ENCODE results near the gene ZNF408. TPM values are rescaled to one million over a fixed set of nuclear protein-coding genes. Genes with fewer than 3 reads are reported as not detected.
A peak's percentile ranks its signal among the peaks of the same experiment; 100 is the strongest.

The ZNF408 gene
- total and polyA plus RNA-seq, 12 donors: 2.2 to 13.8 (median 9.2) TPM

DNA sequence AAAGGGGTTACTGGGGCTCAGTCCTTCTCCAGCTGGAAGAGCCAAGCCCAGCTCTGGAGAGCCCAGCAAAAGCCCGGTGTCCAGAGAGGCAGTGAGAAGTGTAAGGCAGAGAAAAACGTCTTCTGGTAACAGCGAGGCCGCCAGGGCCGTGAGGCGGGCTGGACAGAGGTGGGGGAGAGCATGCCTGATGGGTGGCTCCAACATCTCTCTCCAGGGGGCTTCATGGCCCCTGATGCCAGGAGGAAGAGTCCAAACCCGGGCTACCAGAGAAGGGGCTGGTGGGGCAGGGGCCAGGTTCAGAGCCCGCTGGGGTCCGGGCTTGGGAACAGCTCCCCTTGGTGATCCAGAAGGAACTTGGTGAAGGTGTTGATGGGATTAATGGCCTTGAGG is 22.1 kb upstream of the ZNF408 start:
- Histone ChIP-seq H3K4me1 (replicated peaks in 1 of 2) (peaks cover 17 to 32% of the 10 kb centered on the region in 2 donors), H3K4me3 (no peak overlapping the region), H3K27me3 (no peaks in the 10 kb centered on the region), H3K9me3 (replicated peaks in 1 of 3) (no peaks in the 10 kb centered on the region), H3K27ac (peak overlapping the region in 1 of 5 donors; percentile 30), H3K36me3 (replicated peaks in 1 of 2) (peaks cover 0 to 59% of the 10 kb centered on the region in 2 donors)
- no peak for DNase-seq
- intact Hi-C loops (cut with DNase I): no loop called here
- TF ChIP-seq POLR2A (IDR thresholded peaks at IDR 0.05): no peak
- no peak for TF ChIP-seq CTCF (IDR thresholded peaks at IDR 0.05)
- 71 to 94% (median 90%) methylated on average over 4 to 9 of the region's 9 CpGs for WGBS, 4 donors

GRCh38 chr11:46679241-46680163 is 21.3 kb upstream of the ZNF408 start:
- Histone ChIP-seq H3K36me3 (replicated peaks in 1 of 2) (peaks cover 0 to 56% of the 10 kb centered on the region in 2 donors), H3K27me3 (no peaks in the 10 kb centered on the region), H3K4me3 (no peak overlapping the region), H3K9me3 (replicated peaks in 1 of 3) (no peaks in the 10 kb centered on the region), H3K27ac (no peak overlapping the region), H3K4me1 (replicated peaks in 1 of 2) (peaks cover 17 to 28% of the 10 kb centered on the region in 2 donors)
- TF ChIP-seq POLR2A (IDR thresholded peaks at IDR 0.05) (no peak), CTCF (IDR thresholded peaks at IDR 0.05) (no peak)
- DNase-seq: peak in 1 of 7 donors; percentile 12
- intact Hi-C loops (cut with DNase I): no loop called here
- WGBS, 4 donors: 88 to 93% (median 91%) methylated on average over 9 to 26 of the region's 26 CpGs

GRCh38 chr11:46680164-46680760 is 20.6 kb upstream of the ZNF408 start:
- Histone ChIP-seq H3K27me3 (no peaks in the 10 kb centered on the region), H3K9me3 (replicated peaks in 1 of 3) (no peaks in the 10 kb centered on the region), H3K4me3 (no peak overlapping the region), H3K4me1 (replicated peaks in 1 of 2) (peaks cover 11 to 24% of the 10 kb centered on the region in 2 donors), H3K27ac (no peak overlapping the region), H3K36me3 (replicated peaks in 1 of 2) (peaks cover 0 to 63% of the 10 kb centered on the region in 2 donors)
- no peak for DNase-seq
- no peak for TF ChIP-seq POLR2A (IDR thresholded peaks at IDR 0.05)
- no peak for TF ChIP-seq CTCF (IDR thresholded peaks at IDR 0.05)
- WGBS, 4 donors: 88 to 96% (median 90%) methylated on average over 5 to 21 of the region's 21 CpGs
- intact Hi-C loops (cut with DNase I): no loop called here

DNA sequence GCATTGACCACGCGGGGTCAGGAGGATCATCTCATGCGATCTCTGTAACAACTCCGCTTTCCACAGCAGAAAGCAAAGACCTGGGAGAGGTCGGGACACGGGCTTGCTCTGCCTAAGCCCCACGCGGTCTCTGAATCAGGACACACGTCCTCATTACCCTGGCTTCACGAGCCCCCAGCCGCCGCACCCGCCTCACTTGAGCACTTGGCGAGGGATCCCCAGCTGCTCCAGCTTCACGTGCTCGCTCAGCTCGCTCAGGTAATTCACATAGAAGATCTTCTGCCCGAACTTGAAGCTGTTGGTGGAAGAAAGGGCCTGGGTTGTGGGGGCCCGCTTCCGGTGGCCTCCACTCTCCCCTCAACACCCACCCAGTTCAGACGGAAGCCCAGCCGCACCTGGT is 20.0 kb upstream of the ZNF408 start:
- Histone ChIP-seq H3K27me3 (no peaks in the 10 kb centered on the region), H3K27ac (no peak overlapping the region), H3K9me3 (replicated peaks in 1 of 3) (no peaks in the 10 kb centered on the region), H3K36me3 (replicated peaks in 1 of 2) (peaks cover 0 to 63% of the 10 kb centered on the region in 2 donors), H3K4me1 (replicated peaks in 1 of 2) (peaks cover 6 to 18% of the 10 kb centered on the region in 2 donors), H3K4me3 (no peak overlapping the region)
- TF ChIP-seq POLR2A (IDR thresholded peaks at IDR 0.05) (no peak), CTCF (IDR thresholded peaks at IDR 0.05) (no peak)
- 94 to 96% (median 95%) methylated on average over 19 to 22 of the region's 22 CpGs for WGBS, 4 donors
- no peak for DNase-seq
- intact Hi-C loops (cut with DNase I): no loop called here
